Progenitor cell of endocrine pancreas (in vitro differentiated cells): ENCODE measurements around the gene KNDC1. TPM values are rescaled to one million over a fixed set of nuclear protein-coding genes. Genes with fewer than 3 reads are reported as not detected.

Source experiments
- DNase-seq: peaks from one replicate; pipeline ENCODE4 v3.0.0; 2021; ENCODE audit warnings: low spot score; ENCODE audit not compliant: unreplicated experiment
- H3K27ac Mint-ChIP-seq: 2 replicates; pipeline ENCODE4 v1.8.0; 2021; ENCODE audit warnings: mild to moderate bottlenecking, moderate library complexity, mixed read lengths
- H3K27me3 Mint-ChIP-seq: 2 replicates; pipeline ENCODE4 v1.8.0; 2021; ENCODE audit warnings: mixed read lengths
- H3K36me3 Mint-ChIP-seq: 2 replicates; pipeline ENCODE4 v1.8.0; 2022; ENCODE audit warnings: mixed read lengths; ENCODE audit not compliant: insufficient read depth
- H3K4me1 Mint-ChIP-seq: 2 replicates; pipeline ENCODE4 v1.8.0; 2021; ENCODE audit warnings: low read depth, mixed read lengths
- H3K4me3 Mint-ChIP-seq: 2 replicates; pipeline ENCODE4 v1.8.0; 2021; ENCODE audit warnings: low read depth, mild to moderate bottlenecking, moderate library complexity, mixed read lengths
- H3K9me3 Mint-ChIP-seq: 2 replicates; pipeline ENCODE4 v1.8.0; 2021; ENCODE audit warnings: low read depth, mixed read lengths
- CTCF ChIP-seq: fragments of 200-600 bp; sonication (generic); IDR thresholded peaks from one replicate; pipeline ENCODE4 v1.5.0; 2021; ENCODE audit warnings: antibody characterized with exemption, mild to moderate bottlenecking; ENCODE audit not compliant: unreplicated experiment
- total RNA-seq: library from RNA; stranded (reverse); gene quantifications from 2 replicates; pipeline ENCODE4 v1.2.1, GENCODE V29; 2021

The KNDC1 gene
- total RNA-seq, 1 donor from 2014 or later, result 14.2 TPM

GRCh38 chr10:133204226-133205015 lies 44.4 kb downstream of the KNDC1 start:
- DNase-seq, result no peak
- H3K9me3 Mint-ChIP-seq, result no peaks in the 10 kb centered on the region
- no peaks in the 10 kb centered on the region for H3K4me1 Mint-ChIP-seq
- no peaks in the 10 kb centered on the region for H3K27me3 Mint-ChIP-seq
- no peak for TF ChIP-seq CTCF
- no peaks in the 10 kb centered on the region for H3K36me3 Mint-ChIP-seq
- H3K27ac Mint-ChIP-seq, result no peak overlapping the region
- H3K4me3 Mint-ChIP-seq, result no peak overlapping the region

GRCh38 chr10:133205146-133205545 lies 45.1 kb downstream of the KNDC1 start:
- no peak for TF ChIP-seq CTCF
- Mint-ChIP-seq H3K27me3 (no peaks in the 10 kb centered on the region), H3K27ac (no peak overlapping the region), H3K4me1 (no peaks in the 10 kb centered on the region), H3K4me3 (no peak overlapping the region), H3K36me3 (no peaks in the 10 kb centered on the region), H3K9me3 (no peaks in the 10 kb centered on the region)
- DNase-seq, result no peak

- DNase-seq, result no peak
- Mint-ChIP-seq H3K27me3 (no peaks in the 10 kb centered on the region), H3K4me3 (no peak overlapping the region), H3K36me3 (no peaks in the 10 kb centered on the region), H3K9me3 (no peaks in the 10 kb centered on the region), H3K4me1 (no peaks in the 10 kb centered on the region), H3K27ac (no peak overlapping the region)
- no peak for TF ChIP-seq CTCF
Observed at GRCh38 chr10:133206356-133207040, 46.5 kb downstream of the KNDC1 start.

GRCh38 chr10:133207041-133207600 lies 47.1 kb downstream of the KNDC1 start:
- no peaks in the 10 kb centered on the region for H3K27me3 Mint-ChIP-seq
- no peak overlapping the region for H3K4me3 Mint-ChIP-seq
- peaks cover 1% of the 10 kb centered on the region for H3K36me3 Mint-ChIP-seq
- no peak overlapping the region for H3K27ac Mint-ChIP-seq
- TF ChIP-seq CTCF, result no peak
- H3K9me3 Mint-ChIP-seq, result no peaks in the 10 kb centered on the region
- H3K4me1 Mint-ChIP-seq, result no peaks in the 10 kb centered on the region
- no peak for DNase-seq

GRCh38 chr10:133207627-133208026 lies 47.6 kb downstream of the KNDC1 start:
- DNase-seq, result no peak
- Mint-ChIP-seq H3K4me3 (no peak overlapping the region), H3K4me1 (no peaks in the 10 kb centered on the region), H3K36me3 (peaks cover 2% of the 10 kb centered on the region), H3K27me3 (no peaks in the 10 kb centered on the region), H3K9me3 (no peaks in the 10 kb centered on the region), H3K27ac (no peak overlapping the region)
- no peak for TF ChIP-seq CTCF
